GM12878 (cell line): Measurements from ENCODE around the gene ASH1L. TPM values are rescaled to one million over a fixed set of nuclear protein-coding genes. Genes with fewer than 3 reads are reported as not detected.

ENCODE experiments used
- ATAC-seq: fragments of 200-7000 bp; cut with Tn5 transposase; 3 replicates; pipeline ENCODE4 v1.9.1; 2020; ENCODE audit warnings: mild to moderate bottlenecking, moderate library complexity
- BruUV-seq: library from RNA; stranded (reverse); fragments of 400-500 nt; replicated peaks from 2 replicates; lab custom pipeline; 2021; lab: Mats Ljungman, UMichigan
- CTCF ChIA-PET: fragments of 300-600 bp; sonication (Branson Sonifier 250); formaldehyde crosslinking; extraction: SDS; loops from one replicate; lab custom pipeline; 2021; ENCODE audit warnings: inconsistent platforms; lab: Yijun Ruan, JAX
- POLR2A ChIA-PET: fragments of 350-600 bp; formaldehyde crosslinking; extraction: SDS; loops from one replicate; lab custom pipeline; 2021; ENCODE audit warnings: inconsistent platforms; lab: Charles Lee
- RAD21 ChIA-PET: fragments of 300-600 bp; sonication (Branson Sonifier 250); formaldehyde crosslinking; loops from one replicate; lab custom pipeline; 2023; ENCODE audit warnings: antibody characterized with exemption; ENCODE audit not compliant: unreplicated experiment; lab: Charles Lee
- SMC1A ChIA-PET: fragments of 300-600 bp; sonication (Branson Sonifier 250); formaldehyde crosslinking; loops from one replicate; lab custom pipeline; 2023; ENCODE audit not compliant: unreplicated experiment, uncharacterized antibody; lab: Charles Lee
- DNase-seq: peaks from one replicate; pipeline ENCODE4 v3.0.0-alpha.2; 2011; ENCODE audit warnings: low read depth, low spot score
- FAIRE-seq: peaks from 3 replicates; lab custom pipeline; 2011; peaks lifted over from hg19 to GRCh38; lab: Jason Lieb, UNC
- H2AFZ ChIP-seq: 2 replicates; pipeline ENCODE4 v1.6.0; 2011; ENCODE audit warnings: low read depth, low read length, control low read depth; ENCODE audit not compliant: control insufficient read depth
- H3K27ac ChIP-seq: 2 replicates; pipeline ENCODE4 v1.5.1; 2011; ENCODE audit warnings: control low read depth; ENCODE audit not compliant: control insufficient read depth, insufficient read depth
- H3K27me3 ChIP-seq, 2 experiments: replicated peaks in 1 of 2; 2 replicates each; pipeline versions ENCODE4 v1.6.0 to v1.6.1; 2011; ENCODE audit warnings: low read length in 1 of 2; ENCODE audit not compliant: control insufficient read depth in 2 of 2, insufficient read depth in 2 of 2
- H3K36me3 ChIP-seq, 2 experiments: 2 replicates each; pipeline ENCODE4 v1.5.1; 2011; ENCODE audit warnings: low read length in 1 of 2; ENCODE audit not compliant: control insufficient read depth in 2 of 2, insufficient read depth in 2 of 2
- H3K4me1 ChIP-seq: 2 replicates; pipeline ENCODE4 v1.6.1; 2011; ENCODE audit warnings: mild to moderate bottlenecking, low read length, moderate library complexity, mixed read lengths; ENCODE audit not compliant: control insufficient read depth, insufficient read depth
- H3K4me2 ChIP-seq: 2 replicates; pipeline ENCODE4 v1.6.0; 2011; ENCODE audit warnings: control low read depth; ENCODE audit not compliant: control insufficient read depth, insufficient read depth
- H3K4me3 ChIP-seq: fragments of 200-600 bp; sonication (generic); 2 replicates; pipeline ENCODE4 v1.5.1; 2016
- H3K79me2 ChIP-seq: 2 replicates; pipeline ENCODE4 v1.6.0; 2011; ENCODE audit warnings: low read length; ENCODE audit not compliant: control insufficient read depth, insufficient read depth
- H3K9ac ChIP-seq: 2 replicates; pipeline ENCODE4 v1.8.0; 2011; ENCODE audit warnings: low read length, control low read depth, mixed read lengths; ENCODE audit not compliant: control insufficient read depth, insufficient read depth
- H3K9me3 ChIP-seq: replicated peaks from 3 replicates; pipeline ENCODE4 v1.5.1; 2011; ENCODE audit warnings: mild to moderate bottlenecking, low read length; ENCODE audit not compliant: control insufficient read depth, insufficient read depth
- H4K20me1 ChIP-seq: 2 replicates; pipeline ENCODE4 v1.6.0; 2011; ENCODE audit not compliant: control insufficient read depth, insufficient read depth
- EGR1 ChIP-seq, 2 experiments: IDR thresholded peaks; 1 replicate in 1 of 2; 2 replicates in 1 of 2; pipeline ENCODE4 v1.6.1; 2011 to 2012; ENCODE audit warnings: low read depth in 2 of 2, low read length in 2 of 2, borderline replicate concordance in 1 of 2, mild to moderate bottlenecking in 1 of 2, moderate library complexity in 1 of 2
- NBN ChIP-seq: fragments of 450-650 bp; IDR thresholded peaks from 2 replicates; pipeline ENCODE4 v1.6.1; 2016
- POU2F2 ChIP-seq: IDR thresholded peaks from 3 replicates; pipeline ENCODE4 v1.6.1; 2011; ENCODE audit warnings: low read depth, mild to moderate bottlenecking, low read length, borderline replicate concordance
- RUNX3 ChIP-seq: IDR thresholded peaks from 2 replicates; pipeline ENCODE4 v1.6.1; 2012; ENCODE audit warnings: low read length, inconsistent platforms
- WGBS: methylation state at CpG from one replicate; pipeline ENCODE4 v1.1.6; 2016; ENCODE audit warnings: low lambda C conversion rate; ENCODE audit not compliant: insufficient replicate concordance, insufficient coverage; ENCODE audit errors: missing lambda C conversion rate; 5-methylcytosine and 5-hydroxymethylcytosine counted together
- in situ Hi-C: fragments of 300-500 bp; cut with MboI; formaldehyde crosslinking; loops from 9 replicates; pipeline ENCODE4 v1.14.3; 2018; ENCODE audit warnings: mixed read lengths
- intact Hi-C: fragments of 100-400 bp; cut with micrococcal nuclease; formaldehyde crosslinking; loops from one replicate; pipeline ENCODE4 v1.14.2; 2022; ENCODE audit not compliant: unreplicated experiment
- polyA plus RNA-seq, 11 experiments: library from polyadenylated mRNA; depleted of rRNA in 4 of 11; unstranded in 6 of 11; stranded (reverse) in 5 of 11; fragments of >200 nt; fragmentation: Nextera tagmentation in 4 of 11; fragmentation: Illumina TruSeq in 1 of 11; extraction: Ambion mirVana in 4 of 11; extraction: Trizol in 1 of 11; gene quantifications; 1 replicate in 1 of 11; 2 replicates in 10 of 11; pipeline versions ENCODE4 v1.2.1 to v1.2.3, GENCODE V29; 2011 to 2016; ENCODE audit warnings: inconsistent platforms in 2 of 11, missing spikeins in 2 of 11, low read depth in 1 of 11
- total RNA-seq, 4 experiments: library from RNA; depleted of rRNA in 3 of 4; stranded (reverse); fragments of >200 nt in 3 of 4; fragmentation: Illumina TruSeq in 1 of 4; extraction: Trizol in 1 of 4; gene quantifications; 2 replicates each; pipeline versions ENCODE4 v1.2.1 to v1.2.3, GENCODE V29; 2013 to 2021
- TF ChIP-seq, protein P1 (sequence below): IDR thresholded peaks from 2 replicates; pipeline ENCODE4 v1.6.1; 2011; ENCODE audit warnings: borderline replicate concordance, low read depth, mild to moderate bottlenecking, moderate library complexity, low read length; ENCODE audit not compliant: insufficient read depth, poor library complexity, severe bottlenecking

Gene ASH1L
- total and polyA plus RNA-seq, 10 of the 15 experiments (the other 5 are each of a cell fraction or from before 2014, with no cell fraction given) = 1.7 to 23.9 (median 16.6) TPM

DNA sequence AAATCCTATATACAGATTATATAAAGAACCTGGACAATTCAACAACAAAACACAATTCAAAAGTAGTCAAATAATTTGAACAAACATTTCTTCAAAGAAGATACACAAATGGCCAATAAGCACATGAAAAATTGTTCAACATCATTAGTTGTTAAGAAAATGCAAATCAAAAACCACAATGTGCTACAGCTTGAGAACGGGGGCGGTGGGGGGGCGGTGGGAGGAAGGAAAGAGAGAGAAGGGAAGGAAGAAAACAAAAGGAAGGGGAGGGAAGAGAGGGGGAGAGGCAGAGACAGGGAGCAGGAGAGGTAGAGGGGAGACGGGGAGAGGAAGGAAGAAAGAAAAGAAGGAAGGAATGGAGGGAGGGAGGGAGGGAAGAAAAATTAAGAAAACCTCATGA lies 44.1 kb downstream of the ASH1L start:
- H3K27ac ChIP-seq = no peak overlapping the region
- no peak overlapping the region for H2AFZ ChIP-seq
- DNase-seq (no peak), FAIRE-seq (no peak), ATAC-seq (no peak)
- BruUV-seq = no TSS peak
- H3K9me3 ChIP-seq = no peaks in the 10 kb centered on the region
- intact Hi-C loops (no loop called here), in situ Hi-C loops (no loop called here)
- peaks cover 72% of the 10 kb centered on the region for H3K79me2 ChIP-seq
- TF ChIP-seq NBN (no peak), EGR1 (IDR thresholded peaks at IDR 0.05; ENCODE audit: borderline replicate concordance in 1 of 2, low read depth in 2 of 2, low read length in 2 of 2) (peak in 1 of 2 experiments; percentile 51; a peak in 1 of 3 replicates), RUNX3 (peak; percentile 17), POU2F2 (peak; percentile 56; the same call in 1 of the 3 replicates)
- TF ChIP-seq, protein P1, sequence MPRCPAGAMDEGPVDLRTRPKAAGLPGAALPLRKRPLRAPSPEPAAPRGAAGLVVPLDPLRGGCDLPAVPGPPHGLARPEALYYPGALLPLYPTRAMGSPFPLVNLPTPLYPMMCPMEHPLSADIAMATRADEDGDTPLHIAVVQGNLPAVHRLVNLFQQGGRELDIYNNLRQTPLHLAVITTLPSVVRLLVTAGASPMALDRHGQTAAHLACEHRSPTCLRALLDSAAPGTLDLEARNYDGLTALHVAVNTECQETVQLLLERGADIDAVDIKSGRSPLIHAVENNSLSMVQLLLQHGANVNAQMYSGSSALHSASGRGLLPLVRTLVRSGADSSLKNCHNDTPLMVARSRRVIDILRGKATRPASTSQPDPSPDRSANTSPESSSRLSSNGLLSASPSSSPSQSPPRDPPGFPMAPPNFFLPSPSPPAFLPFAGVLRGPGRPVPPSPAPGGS = no peak
- ChIA-PET CTCF (interaction anchor here (1.1 kb wide), 1 partner anchor 27 kb away, joined by 3 read pairs; no protein-coding TSS in a partner anchor), SMC1A (no interaction called here), RAD21 (interaction anchor here (0.6 to 1.0 kb wide), 4 partner anchors 10 to 425 kb away, joined by 3 read pairs; no protein-coding TSS in a partner anchor), POLR2A (interaction anchor here (0.6 to 1.0 kb wide), 2 partner anchors 10 to 340 kb away, joined by 4 to 5 read pairs; no protein-coding TSS in a partner anchor)
- H3K4me3 ChIP-seq = no peak overlapping the region
- no peak overlapping the region for H3K9ac ChIP-seq
- no peaks in the 10 kb centered on the region for H4K20me1 ChIP-seq
- H3K4me1 ChIP-seq = no peaks in the 10 kb centered on the region
- 0% methylated on average over 2 of the region's 4 CpGs for WGBS
- H3K4me2 ChIP-seq = no peak overlapping the region
- no peaks in the 10 kb centered on the region for H3K27me3 ChIP-seq
- peaks cover 2 to 16% of the 10 kb centered on the region in 2 experiments for H3K36me3 ChIP-seq
